Measurements from ENCODE around the gene ZNF618.

ZNF618 gene

DNA sequence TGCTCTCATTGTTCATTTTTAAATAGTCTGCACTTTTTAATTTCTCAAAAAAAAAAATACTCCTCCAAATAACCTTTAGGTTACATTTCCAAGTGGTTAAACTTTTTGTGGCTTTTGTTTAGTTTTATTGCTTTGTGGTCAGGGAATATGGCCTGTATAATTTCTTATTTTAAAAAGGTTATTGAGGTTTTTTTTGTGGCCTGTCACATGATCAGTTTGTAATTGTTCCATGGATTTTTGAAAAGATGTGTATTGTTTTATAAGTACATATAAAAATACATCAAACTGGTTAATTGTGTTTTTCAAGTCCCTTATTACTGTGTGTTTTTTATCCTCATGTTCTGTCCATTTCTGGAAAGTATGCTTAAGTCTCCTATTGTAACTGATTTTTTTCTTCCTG lies 64.0 kb downstream of the ZNF618 start:
- no peak for DNase-seq

DNA sequence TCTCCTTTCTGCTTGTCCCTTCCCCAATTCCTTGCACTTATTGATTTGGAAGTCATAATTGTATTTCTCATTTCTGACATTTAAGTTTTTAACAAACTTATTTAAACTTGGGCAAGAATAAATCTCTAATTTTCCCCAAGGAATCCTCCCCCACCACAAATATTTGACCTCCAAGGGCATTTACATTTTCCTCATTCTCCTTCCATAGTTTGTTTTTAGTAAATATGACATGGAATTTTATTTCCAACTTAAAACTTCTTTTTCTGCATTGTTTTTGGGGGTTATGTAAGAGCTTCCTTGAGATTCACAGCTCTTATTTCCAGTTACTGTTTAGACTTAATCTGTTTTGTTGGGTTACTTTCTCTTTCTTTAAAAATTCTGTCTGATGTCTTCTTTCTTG lies 64.9 kb downstream of the ZNF618 start:
- no peak for DNase-seq

DNA sequence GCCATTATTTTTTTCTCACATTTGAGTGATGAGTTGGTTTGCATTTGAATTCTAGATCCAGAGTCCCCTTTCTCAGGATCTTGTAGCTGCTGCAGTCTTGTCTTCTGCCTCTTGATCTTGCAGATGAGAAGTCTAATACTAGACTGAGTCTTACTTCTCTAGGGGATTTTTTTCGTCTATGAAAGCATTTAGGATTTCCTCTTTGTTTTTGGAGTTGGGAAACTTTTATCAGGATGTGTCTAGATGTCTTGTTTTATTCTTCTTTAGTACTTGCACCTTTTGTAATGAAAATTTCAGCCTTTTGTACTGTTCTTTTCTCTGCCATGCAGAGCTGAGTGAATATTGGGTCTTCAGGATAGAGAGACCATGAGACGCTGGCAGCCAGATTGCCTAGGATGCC lies 65.4 kb downstream of the ZNF618 start:
- DNase-seq, result no peak

DNA sequence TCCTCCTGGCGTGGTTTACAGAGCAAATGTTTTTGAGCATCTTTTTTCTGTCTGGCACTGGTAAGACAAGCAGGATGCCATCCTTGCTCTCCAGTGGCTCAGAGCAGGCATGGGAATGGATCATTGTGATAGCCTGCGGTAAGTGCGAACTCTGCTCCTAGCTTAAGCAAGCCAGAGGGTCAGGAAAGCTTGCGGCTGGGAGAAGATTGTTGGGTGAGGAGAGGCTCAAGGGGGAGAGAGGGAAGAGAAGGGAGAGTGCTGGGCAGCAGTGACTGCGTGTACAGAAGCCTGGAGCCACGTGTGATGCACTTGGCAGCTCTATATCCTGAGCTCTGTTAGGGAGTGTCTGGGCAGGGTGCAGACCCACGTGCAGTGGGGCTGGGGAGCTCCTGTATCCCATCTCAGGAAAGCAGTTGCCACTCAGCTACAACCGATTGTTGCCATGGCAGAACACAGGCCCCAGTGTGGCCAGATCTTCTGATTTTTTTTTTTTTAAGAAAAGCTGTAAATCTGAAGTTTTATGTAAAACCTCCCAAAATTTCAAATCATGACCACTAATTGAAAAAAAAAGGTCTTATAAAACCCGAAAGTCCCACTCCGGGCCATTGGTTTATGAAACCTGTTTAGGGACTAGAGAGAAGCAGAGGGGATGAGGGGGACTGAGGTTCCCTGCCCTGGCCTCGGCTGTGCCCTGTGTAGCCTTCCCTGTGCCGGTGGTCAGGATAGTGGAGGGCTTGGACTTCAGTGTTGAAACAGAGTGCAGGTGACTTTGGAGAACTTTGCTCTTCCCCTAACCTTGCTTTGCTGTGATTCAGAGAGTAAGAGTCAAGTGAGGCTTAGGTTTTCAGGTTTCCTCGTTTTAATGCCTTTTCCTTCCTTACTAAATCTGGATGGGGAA lies 67.3 kb downstream of the ZNF618 start:
- no peak for DNase-seq

DNA sequence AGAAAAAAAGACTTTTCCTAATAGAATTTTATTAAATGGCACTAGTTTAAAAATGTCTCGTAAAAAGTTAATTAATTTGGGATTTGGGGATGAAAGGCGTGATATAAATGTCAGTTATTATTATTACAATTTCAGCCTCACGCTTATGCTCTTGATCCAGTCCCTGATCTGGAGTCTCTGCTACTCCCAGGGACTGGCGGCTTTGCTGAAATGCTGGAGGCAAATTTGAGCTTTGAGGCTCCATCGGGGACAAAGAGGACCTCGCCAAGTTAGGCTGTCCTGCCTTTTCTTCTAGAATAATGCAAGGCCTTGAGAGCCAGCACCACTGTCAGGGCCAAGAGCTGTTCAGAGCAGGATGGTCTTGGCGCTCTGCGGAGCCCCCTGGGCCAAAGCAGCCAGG lies 69.7 kb downstream of the ZNF618 start:
- no peak for DNase-seq

DNA sequence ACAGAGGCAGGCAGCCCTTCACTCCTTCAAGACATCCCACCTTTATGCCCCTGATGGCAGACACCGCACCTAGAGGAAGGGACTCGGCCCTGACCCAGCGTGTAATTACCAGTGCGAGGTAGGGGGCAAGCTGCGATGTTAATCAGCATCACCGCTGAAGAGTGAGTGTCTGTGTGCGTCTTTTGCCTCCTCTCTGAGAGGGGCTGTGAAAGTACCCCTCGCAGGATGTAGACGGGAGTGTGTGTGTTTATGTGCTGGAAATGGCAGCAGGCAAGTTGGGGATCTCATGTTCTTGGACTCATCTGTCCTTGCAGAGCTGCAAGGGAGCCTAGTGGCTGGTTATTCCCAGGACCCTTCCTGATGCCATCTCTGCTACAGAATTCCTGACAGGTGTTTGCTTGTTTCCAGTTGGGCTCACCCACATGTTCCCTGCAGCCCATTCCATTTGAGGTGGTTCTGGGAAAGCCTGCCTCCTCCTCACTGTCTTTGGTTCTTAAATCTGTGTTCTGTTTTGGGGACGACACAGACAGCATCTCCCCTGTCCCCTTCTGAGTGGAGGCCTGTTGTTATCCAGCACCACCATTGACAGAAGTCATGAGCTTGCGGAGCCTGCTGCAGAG lies 70.5 kb downstream of the ZNF618 start:
- no peak for DNase-seq

DNA sequence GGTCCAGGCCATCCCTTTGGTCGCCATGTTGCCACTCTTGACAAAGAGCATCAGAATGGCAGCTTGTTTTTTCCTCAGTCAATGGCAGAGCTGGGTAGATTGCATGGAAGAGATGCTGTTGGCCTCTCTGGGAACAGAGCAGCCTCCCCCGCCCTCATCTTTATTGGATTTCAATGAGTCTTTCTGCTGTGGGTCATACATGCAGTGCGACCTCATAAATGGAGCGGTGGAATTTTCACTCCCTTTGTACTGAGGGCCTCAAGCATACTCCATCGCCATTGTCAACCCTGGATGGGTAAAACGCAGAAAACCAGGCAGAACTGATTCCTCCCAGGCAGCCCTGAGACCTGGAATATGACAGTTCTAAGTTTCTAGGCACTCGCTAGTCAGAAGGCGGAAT lies 71.8 kb downstream of the ZNF618 start:
- DNase-seq, result no peak

DNA sequence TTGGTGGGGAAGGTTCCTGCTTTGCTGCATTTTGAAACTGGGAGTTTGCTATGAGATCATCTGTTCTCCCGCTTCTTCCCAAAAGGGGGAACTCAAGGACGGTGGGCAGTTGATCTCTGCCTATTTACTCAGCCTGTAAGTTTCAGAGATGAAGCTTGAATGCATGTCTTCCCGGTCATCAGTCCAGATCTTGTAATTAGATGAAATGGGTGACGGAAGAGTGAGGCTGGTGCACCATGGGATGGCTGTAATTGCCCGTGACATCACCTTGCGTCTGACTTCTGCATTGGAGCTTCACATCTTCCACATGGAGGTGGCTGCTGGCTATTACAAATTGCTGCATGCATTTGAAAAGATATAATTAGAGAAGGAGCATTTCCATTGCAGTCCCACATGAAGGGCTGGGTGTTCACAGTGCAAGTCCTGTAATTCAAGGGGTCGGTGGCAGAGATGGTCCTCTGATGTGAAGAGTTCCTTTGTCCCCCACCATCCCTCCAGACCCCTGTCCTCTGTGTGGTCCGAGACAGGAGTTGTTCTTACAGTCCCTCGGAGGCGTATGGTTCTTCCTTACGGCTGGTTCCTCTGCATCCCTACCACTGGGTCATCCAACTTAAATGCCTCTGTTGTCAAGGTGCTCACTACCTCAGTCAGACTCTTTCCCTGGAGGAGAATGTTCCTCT lies 72.9 kb downstream of the ZNF618 start:
- no peak for DNase-seq

DNA sequence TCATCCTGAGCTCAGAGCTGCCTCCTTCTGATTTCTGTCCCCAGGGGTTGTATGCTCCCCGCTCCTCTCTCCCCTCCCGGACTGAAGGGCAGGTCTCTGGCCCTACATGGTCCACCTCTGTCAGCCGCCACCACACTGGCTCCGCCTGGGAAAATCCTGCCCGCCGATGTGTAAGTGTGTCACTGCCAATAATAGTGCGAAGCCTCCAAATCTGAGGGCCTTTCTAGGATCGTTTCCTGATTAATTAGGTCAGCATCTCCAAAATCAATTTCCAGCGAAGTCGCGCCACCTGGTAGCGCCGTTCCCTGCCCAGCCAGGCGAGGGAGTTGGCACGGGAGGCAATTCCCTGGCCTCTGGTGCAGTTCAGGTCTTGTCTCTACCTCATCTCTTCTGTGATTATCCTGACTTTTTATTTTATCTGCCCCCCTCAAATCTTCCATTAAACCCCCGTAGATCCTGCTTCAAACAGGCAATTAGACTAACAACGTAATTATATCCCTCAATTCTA lies 73.5 kb downstream of the ZNF618 start:
- DNase-seq, result no peak

DNA sequence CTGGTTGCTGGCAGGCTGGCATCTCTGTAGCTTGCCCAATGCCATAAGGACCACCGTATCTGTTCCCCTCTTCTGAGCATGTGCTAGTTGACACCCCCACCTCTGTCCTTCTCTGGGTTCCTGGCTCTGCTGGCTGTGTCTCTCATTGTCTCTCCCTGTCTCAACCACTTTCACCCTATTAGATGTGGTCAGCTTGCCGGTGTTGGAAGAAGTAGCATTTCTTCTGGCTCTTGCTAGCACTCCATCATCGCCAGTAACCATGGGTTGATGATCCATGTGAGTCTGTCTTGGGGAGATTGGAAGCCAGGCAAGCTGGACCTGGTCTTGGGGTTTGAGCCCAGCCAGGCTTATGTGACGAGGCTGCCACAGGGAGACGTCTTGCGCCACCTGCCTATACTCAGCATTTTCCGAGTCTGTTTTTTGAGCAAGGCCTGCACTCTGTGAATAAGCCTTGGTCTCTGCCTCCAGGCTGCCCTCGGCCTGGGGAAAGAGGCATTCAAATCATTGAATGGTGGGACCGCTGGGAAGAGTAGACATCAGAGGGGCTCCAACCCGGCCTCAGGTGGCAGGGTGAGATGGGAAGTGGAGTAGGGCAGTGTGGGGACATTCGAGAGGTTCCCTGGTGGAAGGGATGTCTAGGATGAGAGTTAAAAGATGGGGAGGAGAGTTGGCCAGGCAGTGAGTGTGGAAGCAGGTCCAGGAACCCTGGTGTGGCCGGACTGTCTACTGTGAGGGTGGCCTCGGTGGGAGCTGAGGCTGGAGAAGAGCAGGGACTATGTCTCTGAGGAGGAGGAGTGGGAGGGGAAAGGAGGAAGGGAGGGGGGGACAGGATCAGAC lies 74.3 kb downstream of the ZNF618 start:
- no peak for DNase-seq

DNA sequence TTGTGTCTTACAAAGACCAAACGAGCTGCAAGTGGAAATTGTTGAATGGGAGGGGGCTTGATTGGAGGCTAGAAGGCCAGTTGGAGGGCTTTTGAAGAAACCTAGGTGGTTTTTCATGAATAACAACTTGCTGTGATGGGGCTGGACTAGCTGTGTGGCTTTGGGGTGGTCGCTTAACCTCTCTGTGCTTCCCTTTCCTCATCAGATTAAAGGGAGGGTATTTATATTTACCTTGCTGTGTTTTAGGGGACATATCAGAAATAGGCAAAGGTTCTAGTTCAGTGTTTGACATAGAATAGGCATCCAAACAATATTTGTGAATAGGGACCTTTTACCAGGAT lies 74.9 kb downstream of the ZNF618 start:
- DNase-seq, result no peak

DNA sequence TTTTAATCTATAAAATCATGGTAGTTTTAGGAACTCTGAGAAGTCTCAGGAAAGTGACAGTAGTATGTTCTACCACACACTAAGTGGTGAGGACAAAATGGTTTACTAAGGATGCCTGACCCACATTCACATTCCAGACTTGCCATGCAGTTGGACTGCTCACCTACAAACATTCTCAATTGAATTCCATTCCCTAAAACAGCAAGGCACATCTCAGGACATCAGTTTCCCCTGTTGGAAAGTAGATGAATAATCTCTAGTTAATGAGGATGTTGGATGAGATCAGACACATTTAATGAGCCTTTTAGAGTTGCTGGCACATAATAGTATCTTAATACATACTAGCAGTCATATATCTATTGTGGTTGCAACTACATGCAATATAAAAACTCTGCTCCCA lies 76.6 kb downstream of the ZNF618 start:
- no peak for DNase-seq

DNA sequence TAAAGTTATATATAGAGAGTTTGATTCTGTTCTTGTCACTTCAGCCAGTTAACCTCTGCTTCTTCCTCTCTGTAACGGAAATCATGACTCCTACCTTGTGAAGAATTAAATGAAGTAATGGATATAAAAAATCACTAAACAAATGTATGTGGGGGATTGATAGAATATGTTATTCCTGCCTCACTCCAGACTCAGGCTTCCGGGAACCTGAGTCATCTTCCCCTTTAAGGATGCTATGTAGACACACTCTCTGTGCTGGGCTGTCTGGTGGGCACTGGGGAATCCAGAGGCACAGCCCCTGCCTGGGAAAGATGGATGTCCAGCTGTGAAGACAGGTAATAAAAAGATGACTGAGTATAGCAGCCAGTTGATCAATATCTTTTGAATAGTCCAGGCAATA lies 77.4 kb downstream of the ZNF618 start:
- DNase-seq, result no peak

DNA sequence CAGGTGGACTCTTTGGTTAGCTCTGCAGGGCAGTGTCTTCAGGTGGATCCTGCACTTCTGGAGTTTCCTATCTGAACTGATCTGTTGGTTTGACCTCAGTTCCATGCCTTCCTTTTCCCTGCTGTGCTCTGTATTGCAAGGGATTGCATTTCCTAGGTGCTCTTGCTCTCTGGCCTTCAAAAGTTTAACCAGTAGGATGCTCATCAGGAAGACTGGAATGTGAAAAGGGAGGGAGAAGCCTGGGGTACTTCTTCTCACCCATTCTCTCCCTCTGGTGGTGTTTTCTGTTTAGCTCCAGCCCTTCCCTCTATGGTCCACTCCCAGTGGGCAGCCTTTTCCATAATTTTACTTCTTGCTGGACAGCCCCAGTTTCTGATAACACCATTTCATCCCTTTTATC lies 78.5 kb downstream of the ZNF618 start:
- DNase-seq, result no peak

DNA sequence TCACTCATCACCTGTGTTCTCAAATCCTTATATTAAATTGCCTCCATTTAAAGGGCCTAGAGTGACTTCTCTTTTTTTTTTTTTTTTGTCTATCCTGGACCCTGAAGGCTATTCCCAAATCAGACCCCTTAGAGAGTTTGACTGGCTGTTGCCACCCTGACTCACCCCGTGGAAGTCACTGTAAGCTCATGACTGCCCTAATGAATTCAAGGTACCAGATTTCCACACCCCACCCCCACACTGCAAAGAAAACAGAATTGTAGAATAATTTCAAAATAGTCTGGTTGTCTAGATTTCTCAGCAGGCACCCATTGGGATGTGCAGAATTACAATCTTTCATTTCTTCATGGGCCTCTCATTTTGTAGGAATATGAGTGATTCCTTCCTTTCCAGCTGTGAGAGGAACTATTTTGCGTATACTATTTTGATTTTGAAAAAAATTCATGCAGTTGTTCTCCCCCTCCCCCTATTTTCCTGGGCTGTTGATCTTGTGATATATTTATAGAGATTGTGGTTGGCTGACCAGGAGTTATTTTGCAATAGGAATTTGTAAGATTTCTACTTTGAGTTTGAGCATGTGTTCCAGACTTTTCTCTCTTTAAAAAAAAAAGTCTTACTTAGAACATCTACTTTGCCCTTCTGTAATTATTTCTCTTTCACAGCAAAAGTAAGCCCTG lies 79.1 kb downstream of the ZNF618 start:
- no peak for DNase-seq

DNA sequence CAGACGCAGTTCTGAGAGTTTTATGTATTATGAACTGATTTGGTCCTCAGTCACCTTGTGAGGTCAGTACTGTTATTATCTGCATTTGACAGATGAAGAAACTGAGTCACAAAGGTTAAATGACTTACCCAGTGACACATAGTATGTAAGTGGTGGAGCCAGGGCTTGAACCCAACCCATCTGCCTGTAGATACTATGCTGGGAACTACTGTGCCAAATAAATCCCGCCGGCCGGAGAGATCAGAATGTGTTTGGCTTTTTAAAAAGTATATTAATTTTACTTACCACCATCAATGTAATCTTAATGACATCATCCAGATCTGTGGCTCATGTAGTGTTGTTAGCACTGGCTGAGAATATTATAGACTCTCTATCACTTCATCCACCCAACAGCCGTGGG lies 80.8 kb downstream of the ZNF618 start:
- no peak for DNase-seq

DNA sequence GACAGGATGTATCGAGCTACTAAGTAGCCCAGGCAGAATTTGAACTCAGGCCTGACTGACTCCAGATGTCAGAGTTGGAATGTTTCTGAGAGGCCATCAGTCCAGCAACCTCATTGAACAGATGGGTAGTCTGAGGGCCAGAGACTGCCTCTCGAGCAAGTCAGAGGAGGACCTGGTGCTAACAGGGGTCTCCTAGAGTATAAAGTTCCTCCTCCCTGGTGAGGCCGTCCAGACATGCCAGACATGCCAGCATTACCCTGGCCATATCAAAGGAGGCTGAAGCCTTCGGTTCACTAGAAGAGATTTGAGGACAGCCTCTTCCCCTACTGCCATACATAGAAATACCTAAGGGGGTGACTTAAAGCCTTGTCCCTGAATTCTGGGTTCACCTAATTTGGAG lies 81.2 kb downstream of the ZNF618 start:
- DNase-seq, result no peak

DNA sequence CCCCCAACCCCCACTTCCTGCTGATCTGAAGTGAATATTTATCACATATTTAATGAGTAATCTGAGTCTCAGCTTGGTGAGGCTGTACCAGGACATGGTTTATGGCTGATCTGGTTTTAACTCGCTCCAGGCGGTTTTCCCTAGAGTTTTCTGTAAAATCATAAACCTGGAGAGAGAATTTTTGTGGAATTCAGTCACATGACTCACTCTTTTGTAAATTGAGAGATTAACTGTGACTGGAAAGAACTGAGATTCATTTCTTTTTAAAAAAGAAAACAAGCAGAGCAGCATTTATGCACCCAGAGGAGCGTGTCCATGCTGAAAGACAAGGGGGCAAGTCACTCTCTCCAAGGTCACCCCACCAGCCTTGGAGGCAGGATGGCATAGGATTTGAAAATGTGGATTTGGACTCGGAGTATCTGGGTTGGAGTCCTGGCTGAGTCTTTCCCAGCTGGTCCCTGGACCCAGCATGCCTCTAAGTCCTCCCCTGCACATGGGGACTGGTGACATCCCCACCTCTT lies 81.8 kb downstream of the ZNF618 start:
- no peak for DNase-seq

DNA sequence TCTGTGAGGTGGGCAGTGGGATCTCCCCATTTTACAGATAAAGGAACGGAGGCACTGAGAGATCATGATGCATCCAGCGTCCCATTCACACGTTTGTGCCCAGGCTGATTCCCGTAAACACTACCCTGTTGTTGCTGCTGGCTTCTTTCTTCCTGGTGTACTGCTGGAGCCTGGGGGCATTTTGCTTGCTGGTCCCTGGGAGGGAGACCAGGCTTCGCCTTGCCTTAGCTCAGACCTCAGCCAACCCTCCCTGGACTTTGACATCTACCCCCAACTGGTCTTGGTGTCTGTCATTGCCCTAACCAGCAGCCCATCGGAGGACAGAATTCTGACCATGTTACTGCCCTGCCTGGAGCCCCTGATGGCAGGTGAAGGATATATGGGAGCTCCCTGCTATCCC lies 82.4 kb downstream of the ZNF618 start:
- no peak for DNase-seq

DNA sequence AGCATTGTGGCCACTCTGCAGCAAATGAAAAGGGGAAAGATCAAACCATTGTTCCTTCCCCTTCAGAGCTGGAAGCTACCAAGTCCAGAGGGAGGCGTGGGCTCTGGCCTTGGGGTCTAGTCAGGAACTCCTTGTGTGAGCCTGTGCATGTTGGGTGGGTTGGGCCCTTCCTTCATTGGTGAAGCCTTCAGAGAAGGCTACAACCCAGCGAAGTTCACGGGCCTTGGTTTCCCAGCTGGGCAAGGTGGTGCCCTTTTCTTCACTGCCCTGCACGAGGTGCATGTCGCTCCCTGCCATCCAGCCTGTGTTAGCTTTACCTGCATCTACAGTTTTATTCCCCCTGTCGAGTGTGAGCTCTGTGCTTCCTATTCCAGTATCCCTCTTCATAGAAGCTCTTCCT lies 84.7 kb downstream of the ZNF618 start:
- no peak for DNase-seq

DNA sequence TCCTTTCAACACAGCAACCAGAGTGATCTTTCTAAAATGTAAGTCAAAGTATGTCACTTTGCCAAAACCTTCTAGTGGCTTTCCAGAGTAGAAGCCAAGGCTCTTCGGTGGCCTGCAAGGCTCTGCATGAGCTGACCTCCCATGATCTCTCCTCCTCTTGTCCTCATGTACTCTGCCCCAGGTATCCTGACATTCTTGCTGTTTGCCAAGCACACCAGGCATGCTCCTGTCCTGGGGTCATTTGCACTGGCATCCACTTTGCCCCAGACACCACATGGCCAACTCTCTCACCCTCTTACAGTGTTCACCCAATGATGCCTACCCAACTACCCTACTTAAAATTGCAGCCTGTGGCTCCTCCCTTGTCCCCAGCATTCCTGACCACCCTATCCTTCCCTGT lies 86.3 kb downstream of the ZNF618 start:
- no peak for DNase-seq

DNA sequence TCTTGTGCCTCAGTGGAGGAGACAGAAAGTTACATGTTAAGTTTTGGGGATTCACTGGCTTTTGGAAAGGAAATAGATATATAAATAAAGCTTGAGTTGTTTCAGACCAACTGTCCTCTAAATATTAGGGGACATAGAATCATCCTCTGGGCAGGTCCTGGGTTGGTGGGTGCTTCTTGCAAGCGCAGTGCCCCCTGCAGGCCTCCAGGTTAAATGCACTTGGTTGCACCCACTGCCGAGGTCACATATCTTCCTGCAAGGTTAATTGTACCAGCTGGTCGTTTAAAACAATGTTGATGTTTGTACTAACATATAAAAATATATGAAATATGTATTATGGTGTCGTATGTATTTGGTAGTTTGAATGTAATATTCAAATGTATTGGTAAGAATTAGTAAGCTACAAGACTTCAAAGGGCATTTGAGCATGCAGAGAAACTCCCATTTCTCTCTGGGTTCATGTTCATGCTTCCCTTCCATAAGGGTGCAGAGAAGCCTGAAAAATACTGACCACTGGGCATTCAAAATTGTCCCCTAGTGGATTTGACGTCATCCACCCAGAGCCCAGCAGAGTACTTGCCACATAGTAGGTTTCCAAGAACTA lies 87.0 kb downstream of the ZNF618 start:
- DNase-seq, result peak; percentile 30 to 46
